Colonic mucosa (tissue), 4 donors: ENCODE data around the gene MORC1. TPM values are rescaled to one million over a fixed set of nuclear protein-coding genes. Genes with fewer than 3 reads are reported as not detected.
A peak's percentile ranks its signal among the peaks of the same experiment; 100 is the strongest.

ENCODE experiments used
- DNase-seq: peaks from one replicate; pipeline ENCODE4 v3.0.0-alpha.2; 2020
- H3K27ac ChIP-seq: fragments of 200-600 bp; one replicate; pipeline ENCODE4 v1.8.0; 2021
- H3K27me3 ChIP-seq: fragments of 200-600 bp; one replicate; pipeline ENCODE4 v1.8.0; 2021
- H3K36me3 ChIP-seq: fragments of 200-600 bp; one replicate; pipeline ENCODE4 v1.8.0; 2021
- H3K4me1 ChIP-seq: fragments of 200-600 bp; one replicate; pipeline ENCODE4 v1.8.0; 2021; ENCODE audit warnings: mild to moderate bottlenecking
- H3K4me3 ChIP-seq: fragments of 200-600 bp; one replicate; pipeline ENCODE4 v1.8.0; 2021
- H3K9ac ChIP-seq, 2 donors: one replicate each; pipeline ENCODE4 v1.7.0; 2013; ENCODE audit warnings: control low read depth in 2 of 2, low read depth in 2 of 2, low read length in 2 of 2
- H3K9me3 ChIP-seq: fragments of 200-600 bp; one replicate; pipeline ENCODE4 v1.8.0; 2021
- CTCF ChIP-seq: fragments of 200-600 bp; IDR thresholded peaks from one replicate; pipeline ENCODE4 v1.8.0; 2022; ENCODE audit warnings: antibody characterized with exemption, mild to moderate bottlenecking
- intact Hi-C: fragments of 100-400 bp; cut with DNase I; formaldehyde crosslinking; loops from one replicate; pipeline ENCODE4 v1.14.1; 2022
- total RNA-seq, 2 donors: library from RNA; stranded (reverse); fragmentation: NEBNext Ultra II Directional in 1 of 2; extraction: Animal tissue kit (Norgen Biotek cat#: 25700) in 1 of 2; gene quantifications; one replicate each; pipeline ENCODE4 v1.2.1, GENCODE V29; 2021
- donor health status: healthy.
- donor health status: DM: no; HTN: no; CAD: no.
- donor health status: DM: no; HTN: no; CAD: no.

The MORC1 gene, protein sequence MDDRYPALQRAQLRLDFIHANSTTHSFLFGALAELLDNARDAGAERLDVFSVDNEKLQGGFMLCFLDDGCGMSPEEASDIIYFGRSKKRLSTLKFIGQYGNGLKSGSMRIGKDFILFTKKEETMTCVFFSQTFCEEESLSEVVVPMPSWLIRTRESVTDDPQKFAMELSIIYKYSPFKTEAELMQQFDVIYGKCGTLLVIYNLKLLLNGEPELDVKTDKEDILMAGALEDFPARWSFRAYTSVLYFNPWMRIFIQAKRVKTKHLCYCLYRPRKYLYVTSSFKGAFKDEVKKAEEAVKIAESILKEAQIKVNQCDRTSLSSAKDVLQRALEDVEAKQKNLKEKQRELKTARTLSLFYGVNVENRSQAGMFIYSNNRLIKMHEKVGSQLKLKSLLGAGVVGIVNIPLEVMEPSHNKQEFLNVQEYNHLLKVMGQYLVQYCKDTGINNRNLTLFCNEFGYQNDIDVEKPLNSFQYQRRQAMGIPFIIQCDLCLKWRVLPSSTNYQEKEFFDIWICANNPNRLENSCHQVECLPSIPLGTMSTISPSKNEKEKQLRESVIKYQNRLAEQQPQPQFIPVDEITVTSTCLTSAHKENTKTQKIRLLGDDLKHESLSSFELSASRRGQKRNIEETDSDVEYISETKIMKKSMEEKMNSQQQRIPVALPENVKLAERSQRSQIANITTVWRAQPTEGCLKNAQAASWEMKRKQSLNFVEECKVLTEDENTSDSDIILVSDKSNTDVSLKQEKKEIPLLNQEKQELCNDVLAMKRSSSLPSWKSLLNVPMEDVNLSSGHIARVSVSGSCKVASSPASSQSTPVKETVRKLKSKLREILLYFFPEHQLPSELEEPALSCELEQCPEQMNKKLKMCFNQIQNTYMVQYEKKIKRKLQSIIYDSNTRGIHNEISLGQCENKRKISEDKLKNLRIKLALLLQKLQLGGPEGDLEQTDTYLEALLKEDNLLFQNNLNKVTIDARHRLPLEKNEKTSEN
- total RNA-seq: not detected

GRCh38 chr3:109117939-109118338 is at the start of gene MORC1:
TSS of gene MORC1 (minus strand) at chr3:109118134. CDS start at chr3:109118059, 75 bp downstream.
- intact Hi-C loops: no loop called here
- Histone ChIP-seq H3K4me1 (no peaks in the 10 kb centered on the region), H3K9me3 (no peaks in the 10 kb centered on the region), H3K27ac (no peak within 1 kb of the TSS), H3K27me3 (no peaks in the 10 kb centered on the region), H3K36me3 (no peaks in the 10 kb centered on the region), H3K4me3 (no peak within 1 kb of the TSS), H3K9ac (no peak within 1 kb of the TSS)
- no peak for TF ChIP-seq CTCF
- DNase-seq: no peak

DNA sequence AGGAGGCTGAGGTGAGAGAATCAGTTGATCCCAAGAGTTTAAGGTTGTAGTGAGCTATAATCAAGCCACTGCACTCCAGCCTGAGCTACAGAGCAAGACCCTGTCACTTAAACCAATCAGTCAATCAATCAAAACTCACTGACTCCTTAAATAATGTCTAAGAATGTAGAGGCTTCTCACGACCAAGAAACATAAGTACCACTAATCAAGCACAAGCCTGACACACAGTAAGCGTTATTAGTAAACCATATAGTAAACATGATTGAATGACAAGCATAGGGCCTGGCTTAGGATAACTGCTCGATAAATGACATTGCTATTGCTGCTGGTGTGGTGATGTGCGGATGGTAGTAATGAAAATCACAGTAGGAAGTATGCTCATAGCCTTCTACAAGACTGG is 48.0 kb upstream of the MORC1 start:
- H3K9ac ChIP-seq: no peak overlapping the region
- no peaks in the 10 kb centered on the region for H3K4me1 ChIP-seq
- no peaks in the 10 kb centered on the region for H3K9me3 ChIP-seq
- no peak for TF ChIP-seq CTCF
- H3K27ac ChIP-seq: no peak overlapping the region
- intact Hi-C loops: no loop called here
- no peak overlapping the region for H3K4me3 ChIP-seq
- no peaks in the 10 kb centered on the region for H3K36me3 ChIP-seq
- DNase-seq: no peak
- H3K27me3 ChIP-seq: no peaks in the 10 kb centered on the region

- no peak for DNase-seq
- intact Hi-C loops: no loop called here
- Histone ChIP-seq H3K4me3 (no peak overlapping the region), H3K27me3 (no peaks in the 10 kb centered on the region), H3K9me3 (no peaks in the 10 kb centered on the region), H3K27ac (no peak overlapping the region), H3K4me1 (no peaks in the 10 kb centered on the region), H3K36me3 (no peaks in the 10 kb centered on the region), H3K9ac (no peak overlapping the region)
- TF ChIP-seq CTCF: no peak
Observed at GRCh38 chr3:109161487-109162123, 43.7 kb upstream of the MORC1 start.

- TF ChIP-seq CTCF: no peak
- no peak overlapping the region for H3K4me3 ChIP-seq
Observed at GRCh38 chr3:109155828-109156227, 37.9 kb upstream of the MORC1 start.

GRCh38 chr3:109154979-109155378 is 37.0 kb upstream of the MORC1 start:
- Histone ChIP-seq H3K4me1 (no peaks in the 10 kb centered on the region), H3K27ac (no peak overlapping the region), H3K9me3 (no peaks in the 10 kb centered on the region), H3K9ac (no peak overlapping the region), H3K4me3 (no peak overlapping the region), H3K27me3 (no peaks in the 10 kb centered on the region), H3K36me3 (no peaks in the 10 kb centered on the region)
- intact Hi-C loops: no loop called here
- DNase-seq: no peak
- no peak for TF ChIP-seq CTCF

More at GRCh38 chr3:109155828-109156227, 37.9 kb upstream of the MORC1 start:
- Histone ChIP-seq H3K9me3 (no peaks in the 10 kb centered on the region), H3K36me3 (no peaks in the 10 kb centered on the region), H3K27ac (peak overlapping the region; percentile 10), H3K27me3 (no peaks in the 10 kb centered on the region), H3K4me1 (no peaks in the 10 kb centered on the region), H3K9ac (no peak overlapping the region)
- peak; percentile 40 for DNase-seq
- intact Hi-C loops: no loop called here
